H1 (cell line): ENCODE data around the gene MTRFR. TPM values are rescaled to one million over a fixed set of nuclear protein-coding genes. Genes with fewer than 3 reads are reported as not detected.

Experiments
- KDM4A ChIP-seq: IDR thresholded peaks from one replicate; pipeline ENCODE4 v1.7.1; 2012; ENCODE audit warnings: low read depth, mild to moderate bottlenecking, moderate library complexity, low read length, inconsistent platforms; ENCODE audit not compliant: severe bottlenecking
- RAD21 ChIP-seq, 2 experiments: IDR thresholded peaks in 1 of 2; conservative IDR thresholded peaks in 1 of 2; 2 replicates each; pipeline ENCODE4 v1.6.1; 2011; ENCODE audit warnings: low read depth in 2 of 2, low read length in 2 of 2, improper control_type of control experiment in 1 of 2, inconsistent platforms in 1 of 2, mild to moderate bottlenecking in 1 of 2, moderate library complexity in 1 of 2
- RBBP5 ChIP-seq: IDR thresholded peaks from 2 replicates; pipeline ENCODE4 v1.7.1; 2012; ENCODE audit warnings: low read depth, mild to moderate bottlenecking, inconsistent platforms, low read length, moderate library complexity, borderline replicate concordance
- SIX5 ChIP-seq: IDR thresholded peaks from 2 replicates; pipeline ENCODE4 v1.6.1; 2011; ENCODE audit warnings: mild to moderate bottlenecking, low read depth, low read length
- polyA plus RNA-seq, 7 experiments: library from polyadenylated mRNA; depleted of rRNA in 3 of 7; stranded (reverse) in 5 of 7; unstranded in 2 of 7; fragments of >200 nt in 5 of 7; fragments of 200-250 nt in 2 of 7; gene quantifications; 1 replicate in 5 of 7; 2 replicates in 1 of 7; 4 replicates in 1 of 7; pipeline versions ENCODE4 v1.2.1 to v1.2.3, GENCODE V29; 2011 to 2013; ENCODE audit warnings: missing spikeins in 2 of 7, mixed read lengths in 2 of 7
- total RNA-seq: library from RNA; stranded (reverse); fragmentation: NEBNext Ultra II Directional; extraction: Animal tissue kit (Norgen Biotek cat#: 25700); gene quantifications from 2 replicates; pipeline ENCODE4 v1.2.1, GENCODE V29; 2021

The MTRFR gene
- total and polyA plus RNA-seq, 2 of the 8 experiments (the other 6 are each of a cell fraction or from before 2014, with no cell fraction given): 9.2 to 12.9 TPM

DNA sequence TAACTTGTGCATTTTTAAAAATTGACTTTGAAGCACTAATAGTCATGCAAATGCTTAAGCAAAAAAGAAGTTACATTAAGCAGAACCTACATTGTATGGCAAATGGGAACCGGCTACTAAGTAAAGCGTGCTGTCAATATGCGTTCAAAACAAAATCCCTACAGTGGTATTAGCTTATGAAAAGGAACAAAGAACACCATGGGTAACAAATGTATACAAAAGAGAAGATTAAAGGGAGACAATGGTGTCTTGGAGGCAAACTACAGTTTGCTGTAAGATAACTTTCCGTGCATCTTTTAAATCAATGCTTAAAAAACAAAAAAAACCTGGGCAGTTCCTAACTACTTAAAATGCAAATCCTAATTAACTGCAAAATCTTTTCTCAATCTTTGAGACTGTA lies 28.0 kb downstream of the MTRFR start (continued):
- TF ChIP-seq RAD21 (IDR thresholded peaks at IDR 0.05 in 1 of 2, conservative IDR thresholded peaks at IDR 0.05 in 1 of 2; ENCODE audit: low read depth in 2 of 2, low read length in 2 of 2) (no peak), SIX5 (no peak), RBBP5 (no peak), KDM4A (no peak)
